Measurements from ENCODE around the gene GSDME. TPM values are rescaled to one million over a fixed set of nuclear protein-coding genes. Genes with fewer than 3 reads are reported as not detected.

The GSDME gene
- total and polyA plus RNA-seq, 2 experiments from 2014 or later: 35.1 to 48.1 TPM

- no peaks in the 10 kb centered on the region for H4K20me1 ChIP-seq (ENCODE audit: insufficient read depth, poor library complexity, severe bottlenecking)
- no peaks in the 10 kb centered on the region for H3K36me3 ChIP-seq (replicated peaks; ENCODE audit: insufficient read depth, low read depth)
- 92% methylated on average over 14 of the region's 14 CpGs for WGBS (ENCODE audit: low lambda C conversion rate, missing lambda C conversion rate)
- no peak for DNase-seq (ENCODE audit: low spot score)
- no peak overlapping the region for H3K4me3 ChIP-seq
- H3K4me2 ChIP-seq: no peak overlapping the region
- H3K27ac ChIP-seq: no peak overlapping the region
- no peaks in the 10 kb centered on the region for H3K9me3 ChIP-seq (ENCODE audit: low read depth)
- H3K79me2 ChIP-seq: no peaks in the 10 kb centered on the region
- no peaks in the 10 kb centered on the region for H3K27me3 ChIP-seq
- TF ChIP-seq EZH2phosphoT487 (IDR thresholded peaks at IDR 0.05; ENCODE audit: low read depth, severe bottlenecking, unreplicated experiment) (no peak), CTCF (IDR thresholded peaks at IDR 0.05; ENCODE audit: poor library complexity) (no peak), EZH2 (IDR thresholded peaks at IDR 0.05; ENCODE audit: borderline replicate concordance) (no peak)
- no peak overlapping the region for H2AFZ ChIP-seq
- H3K9me2 ChIP-seq (replicated peaks; ENCODE audit: insufficient read depth): no peaks in the 10 kb centered on the region
- no peaks in the 10 kb centered on the region for H3K4me1 ChIP-seq (ENCODE audit: insufficient read depth)
Measured at GRCh38 chr7:24713850-24714675, 43.2 kb downstream of the GSDME start.

- WGBS (ENCODE audit: low lambda C conversion rate, missing lambda C conversion rate): 94% methylated on average over 12 of the region's 12 CpGs
- Histone ChIP-seq H4K20me1 (ENCODE audit: insufficient read depth, poor library complexity, severe bottlenecking) (no peaks in the 10 kb centered on the region), H2AFZ (no peak overlapping the region), H3K4me3 (no peak overlapping the region), H3K4me2 (no peak overlapping the region), H3K27me3 (no peaks in the 10 kb centered on the region), H3K79me2 (no peaks in the 10 kb centered on the region), H3K9me2 (replicated peaks; ENCODE audit: insufficient read depth) (no peaks in the 10 kb centered on the region), H3K36me3 (replicated peaks; ENCODE audit: insufficient read depth, low read depth) (no peaks in the 10 kb centered on the region), H3K9me3 (ENCODE audit: low read depth) (no peaks in the 10 kb centered on the region), H3K4me1 (ENCODE audit: insufficient read depth) (no peaks in the 10 kb centered on the region), H3K27ac (no peak overlapping the region)
- DNase-seq (ENCODE audit: low spot score): no peak
- TF ChIP-seq CTCF (IDR thresholded peaks at IDR 0.05; ENCODE audit: poor library complexity) (no peak), EZH2 (IDR thresholded peaks at IDR 0.05; ENCODE audit: borderline replicate concordance) (no peak), EZH2phosphoT487 (IDR thresholded peaks at IDR 0.05; ENCODE audit: low read depth, severe bottlenecking, unreplicated experiment) (no peak)
Measured at GRCh38 chr7:24713039-24713793, 44.0 kb downstream of the GSDME start.

GRCh38 chr7:24709585-24710360 is 47.5 kb downstream of the GSDME start:
- H3K4me3 ChIP-seq: no peak overlapping the region
- H3K36me3 ChIP-seq (replicated peaks; ENCODE audit: insufficient read depth, low read depth): no peaks in the 10 kb centered on the region
- H3K4me1 ChIP-seq (ENCODE audit: insufficient read depth): no peaks in the 10 kb centered on the region
- no peak for DNase-seq (ENCODE audit: low spot score)
- no peaks in the 10 kb centered on the region for H3K79me2 ChIP-seq
- no peak overlapping the region for H2AFZ ChIP-seq
- WGBS (ENCODE audit: low lambda C conversion rate, missing lambda C conversion rate): 97% methylated on average over 15 of the region's 15 CpGs
- TF ChIP-seq EZH2phosphoT487 (IDR thresholded peaks at IDR 0.05; ENCODE audit: low read depth, severe bottlenecking, unreplicated experiment) (no peak), EZH2 (IDR thresholded peaks at IDR 0.05; ENCODE audit: borderline replicate concordance) (no peak), CTCF (IDR thresholded peaks at IDR 0.05; ENCODE audit: poor library complexity) (no peak)
- no peaks in the 10 kb centered on the region for H3K9me3 ChIP-seq (ENCODE audit: low read depth)
- no peak overlapping the region for H3K27ac ChIP-seq
- H4K20me1 ChIP-seq (ENCODE audit: insufficient read depth, poor library complexity, severe bottlenecking): no peaks in the 10 kb centered on the region
- no peak overlapping the region for H3K4me2 ChIP-seq
- H3K27me3 ChIP-seq: no peaks in the 10 kb centered on the region
- H3K9me2 ChIP-seq (replicated peaks; ENCODE audit: insufficient read depth): no peaks in the 10 kb centered on the region
